DMS114 treated with DMSO at 0.1 percent for 48 hours (cell line): ENCODE results near the gene STK39.

ENCODE experiments used
- DNase-seq: peaks from one replicate; lab custom pipeline; 2025; ENCODE audit not compliant: unreplicated experiment; lab: John Stamatoyannopoulos, UW

STK39 gene

DNA sequence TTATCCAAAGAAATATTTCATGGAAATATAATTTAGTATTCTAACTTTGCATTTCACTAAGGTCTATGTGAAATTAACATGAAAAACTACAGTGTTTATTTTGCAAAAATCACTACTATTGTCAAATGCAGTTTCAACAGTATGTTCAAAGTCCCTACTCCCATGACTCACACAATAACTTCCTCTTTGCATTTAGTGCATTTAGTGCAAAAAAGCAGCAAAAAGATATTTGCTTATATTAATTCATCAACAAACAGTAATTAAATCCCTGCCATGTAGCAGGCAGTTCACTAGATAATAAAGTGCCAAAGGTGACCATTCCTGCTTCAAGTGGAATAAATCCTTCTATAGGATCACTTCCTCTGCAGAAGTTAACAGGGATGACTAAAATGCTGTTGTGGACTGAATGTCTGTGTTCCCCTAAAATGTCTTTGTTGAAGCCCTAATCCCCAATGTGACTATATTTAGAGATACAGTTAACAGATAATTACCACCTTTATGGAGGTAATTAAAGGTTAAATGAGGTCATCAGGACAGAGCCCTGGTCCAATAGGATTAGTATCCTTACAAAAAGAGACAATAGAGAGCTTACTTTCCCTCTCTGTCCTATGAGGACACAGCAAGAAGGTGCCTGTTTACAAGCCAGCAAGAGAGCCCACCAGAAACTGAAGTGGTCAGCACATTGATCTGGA is 61.7 kb downstream of the STK39 start:
- DNase-seq, result no peak

DNA sequence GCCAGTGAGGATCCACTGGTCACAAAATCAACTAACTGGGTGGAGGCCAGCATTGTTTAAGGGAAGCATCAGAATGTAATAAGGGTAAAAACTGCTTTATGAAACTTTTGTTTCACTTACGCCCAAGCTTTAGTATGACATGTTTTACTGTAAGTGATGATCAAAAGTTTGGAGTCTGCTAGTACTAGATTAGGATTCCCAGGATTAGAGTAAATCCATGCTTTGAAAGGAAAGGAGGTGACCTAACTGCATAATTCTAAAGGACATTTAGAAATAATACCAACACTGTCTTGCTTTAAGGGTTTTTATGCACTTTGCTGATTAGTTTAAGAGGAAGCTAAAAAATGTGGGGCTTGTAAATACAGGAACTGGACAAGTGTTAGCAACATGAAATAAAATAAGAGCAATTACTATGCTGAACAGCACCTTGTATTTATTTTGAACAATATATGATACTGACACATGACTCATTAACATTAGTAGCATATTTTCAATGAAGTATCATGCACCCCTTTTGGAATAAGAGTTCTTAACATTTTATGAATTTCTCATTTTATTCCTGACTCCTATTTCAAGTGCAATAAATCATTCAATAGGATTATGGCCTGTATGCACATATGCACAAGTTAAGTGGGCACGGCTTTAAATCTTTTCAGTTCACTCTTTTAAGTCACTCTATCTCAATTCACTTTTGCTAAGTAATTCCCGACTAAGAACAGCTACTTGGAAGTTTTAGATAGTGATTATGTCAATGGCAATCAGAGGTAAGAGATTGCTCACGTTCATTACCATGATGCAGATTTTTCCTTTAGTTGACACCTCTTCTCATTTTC is 62.5 kb downstream of the STK39 start:
- no peak for DNase-seq

GRCh38 chr2:168183308-168183997 is 63.9 kb downstream of the STK39 start:
- DNase-seq, result no peak

DNA sequence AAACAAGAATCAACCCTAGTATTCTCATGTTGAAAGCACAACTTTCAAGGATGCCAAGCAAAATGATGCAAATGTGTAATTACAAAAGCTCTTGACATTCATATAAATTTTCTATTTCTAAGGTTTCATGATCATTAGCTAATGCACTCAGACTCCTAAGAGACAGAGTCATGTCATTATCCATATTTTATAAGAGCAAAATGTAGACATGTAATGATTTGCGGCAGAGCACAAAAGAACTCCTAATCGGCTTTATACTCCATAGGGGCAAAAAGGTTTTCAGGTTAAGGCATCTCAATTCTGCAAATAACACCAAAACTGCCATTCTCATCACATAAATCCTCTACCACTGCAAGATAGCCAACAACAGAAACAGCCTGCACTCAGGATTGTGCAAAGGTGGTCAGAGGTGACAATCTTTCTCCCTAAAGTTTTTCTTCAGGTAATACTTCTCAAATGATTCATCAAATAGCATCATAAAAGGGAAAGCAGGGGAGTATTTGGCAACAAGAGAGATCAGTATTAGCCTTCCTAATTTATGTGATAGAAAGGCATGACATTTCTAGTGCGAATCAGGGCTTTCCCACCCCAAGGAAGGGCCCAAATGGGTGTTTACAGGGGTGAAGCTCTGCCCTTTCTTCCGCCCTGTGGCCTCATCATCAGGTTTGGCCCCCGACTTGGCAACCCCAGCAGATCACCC is 64.7 kb downstream of the STK39 start:
- DNase-seq, result no peak

DNA sequence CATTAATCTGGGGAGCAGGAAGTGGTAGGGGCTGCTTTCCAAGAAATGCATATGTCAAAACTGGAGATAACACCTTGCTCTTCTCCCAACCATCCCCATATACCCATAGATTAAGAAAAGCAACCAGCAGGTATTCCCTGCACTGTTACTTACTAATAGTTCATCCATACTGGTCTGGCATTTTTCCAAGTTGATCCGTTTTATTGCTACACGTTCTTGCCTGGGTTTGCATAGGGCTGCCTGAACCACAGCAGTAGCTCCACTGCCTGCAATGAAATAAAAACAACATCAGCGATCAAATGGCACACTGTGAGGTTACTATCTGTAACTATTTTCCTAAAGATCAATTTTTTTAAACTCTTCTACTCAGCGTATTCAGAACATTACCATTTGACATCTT is 65.6 kb downstream of the STK39 start:
- no peak for DNase-seq

- no peak for DNase-seq
Observed at GRCh38 chr2:168180914-168181313, 66.5 kb downstream of the STK39 start.

- DNase-seq, result no peak
Observed at GRCh38 chr2:168180483-168180882, 66.9 kb downstream of the STK39 start.

- DNase-seq, result no peak
Observed at GRCh38 chr2:168179592-168179991, 67.8 kb downstream of the STK39 start.

GRCh38 chr2:168178520-168179324 is 68.7 kb downstream of the STK39 start:
- no peak for DNase-seq

- DNase-seq, result no peak
Observed at GRCh38 chr2:168176402-168176801, 71.0 kb downstream of the STK39 start.

GRCh38 chr2:168175469-168175868 is 71.9 kb downstream of the STK39 start:
- DNase-seq, result no peak

- no peak for DNase-seq
Observed at GRCh38 chr2:168174756-168175155, 72.6 kb downstream of the STK39 start.

- no peak for DNase-seq
Observed at GRCh38 chr2:168172071-168172470, 75.3 kb downstream of the STK39 start.

GRCh38 chr2:168171059-168171762 is 76.2 kb downstream of the STK39 start:
- DNase-seq, result no peak

- DNase-seq, result no peak
Observed at GRCh38 chr2:168169097-168169745, 78.2 kb downstream of the STK39 start.

GRCh38 chr2:168167511-168168263 is 79.7 kb downstream of the STK39 start:
- no peak for DNase-seq

DNA sequence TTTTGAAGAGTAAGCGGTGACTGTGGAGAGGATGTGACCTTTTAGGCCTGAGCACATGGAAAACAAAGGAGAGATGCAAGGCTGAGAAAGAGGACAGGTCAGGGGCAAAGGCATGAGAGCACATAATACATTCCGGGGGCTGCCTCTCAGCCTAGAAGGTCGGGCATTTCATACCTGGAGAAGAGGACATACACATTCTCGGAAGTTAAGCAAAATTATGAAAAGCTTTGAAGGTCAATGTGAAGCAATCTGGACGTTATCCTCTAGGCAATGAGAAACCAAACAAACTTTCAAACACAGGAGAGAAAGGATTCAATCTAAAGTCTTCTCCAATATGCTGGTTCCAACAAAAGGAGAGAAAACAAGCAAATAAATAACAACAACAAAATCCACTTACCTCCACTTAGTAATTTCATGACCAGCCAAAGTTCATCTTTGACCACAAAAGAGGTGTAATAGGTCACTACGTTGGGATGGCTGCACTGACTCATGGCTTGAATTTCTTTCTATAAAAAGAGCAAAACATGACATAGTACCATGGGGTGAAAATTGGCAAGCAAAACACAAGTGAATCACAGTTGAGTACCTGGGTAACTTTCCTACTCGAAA is 80.4 kb downstream of the STK39 start:
- no peak for DNase-seq
